ENCODE results near the gene TARDBP. TPM values are rescaled to one million over a fixed set of nuclear protein-coding genes. Genes with fewer than 3 reads are reported as not detected.
"Not testable (repeated sequence)": the region's sequence is repeated elsewhere in the genome, so short reads cannot be mapped to it uniquely, and the experiment has no call there.

The TARDBP gene
- total RNA-seq, 1 donor from 2014 or later: 129 TPM

DNA sequence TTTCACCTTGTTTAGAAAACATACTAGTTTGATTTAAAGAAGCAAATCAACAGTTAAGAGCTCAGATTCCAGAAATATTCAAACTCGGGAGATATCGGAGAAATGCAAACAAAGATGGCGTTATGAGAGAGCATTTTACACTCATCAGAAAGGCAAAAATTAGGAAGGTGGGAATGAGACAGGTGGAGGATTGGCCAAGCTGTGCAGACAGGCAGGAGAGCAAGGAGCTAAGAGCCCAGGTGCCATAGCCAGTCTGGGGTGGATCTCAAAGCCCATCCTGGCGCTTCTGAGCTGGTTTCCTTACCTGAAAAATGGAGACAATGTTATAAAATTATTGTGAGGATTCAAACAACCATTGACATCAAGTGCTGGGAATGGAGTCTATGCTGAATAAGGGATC is 19.6 kb upstream of the TARDBP start:
- DNase-seq: no peak

DNA sequence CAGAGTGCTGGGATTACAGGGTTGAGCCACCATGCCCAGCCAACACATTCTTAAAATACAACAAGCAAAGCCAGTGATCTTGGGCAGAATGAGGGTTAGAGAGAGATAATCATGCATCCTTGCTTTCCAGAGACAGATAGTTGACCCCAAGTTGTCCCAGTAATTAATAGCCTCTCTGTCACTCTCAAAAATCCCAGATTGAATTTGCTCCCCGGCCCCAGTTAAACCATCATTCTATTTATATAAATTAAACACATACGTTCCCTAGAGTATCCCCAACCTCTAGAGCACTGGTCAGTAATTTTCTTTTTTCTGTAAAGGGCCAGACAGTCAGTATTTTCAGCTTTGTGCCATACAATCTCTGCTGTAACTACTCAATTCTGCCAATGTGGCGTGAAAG is 16.4 kb upstream of the TARDBP start:
- DNase-seq: no peak

DNA sequence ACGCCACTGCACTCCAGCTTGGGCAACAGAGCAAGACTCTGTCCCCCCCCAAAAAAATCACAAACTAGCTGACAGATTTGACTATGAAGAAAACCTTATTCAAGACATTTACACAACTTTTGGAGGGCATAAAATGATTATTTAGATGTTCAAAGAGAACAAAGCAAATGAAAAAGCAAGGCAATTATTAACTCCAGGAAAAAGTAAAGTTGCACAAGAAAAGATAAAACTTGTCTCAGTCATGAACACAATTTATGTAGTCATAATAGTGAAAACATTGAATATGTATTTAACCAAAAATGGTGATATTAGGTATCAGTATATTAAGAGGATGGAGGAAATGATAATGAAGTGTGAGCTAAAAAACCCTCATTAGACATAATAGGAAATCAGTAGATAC is 11.9 kb upstream of the TARDBP start:
- no peak for DNase-seq

DNA sequence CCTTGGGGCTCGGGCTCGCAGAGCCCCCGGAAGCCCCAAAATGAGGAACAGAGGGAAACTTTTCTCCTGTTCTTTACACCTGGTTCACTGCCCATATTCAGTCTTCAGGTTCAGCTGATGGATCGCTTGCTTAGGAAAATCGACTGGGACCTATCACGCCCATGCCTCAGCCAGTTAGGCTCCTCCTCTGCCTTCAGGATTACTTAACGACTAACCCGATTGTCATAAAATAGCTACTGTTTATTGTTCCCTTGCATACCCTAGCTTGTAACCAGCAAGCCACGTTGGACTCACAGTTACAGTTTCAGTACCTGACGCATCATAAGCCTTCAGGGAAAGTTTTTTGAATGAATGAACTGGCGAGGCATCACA is 692 bp downstream of the TARDBP start:
- DNase-seq: no peak

DNA sequence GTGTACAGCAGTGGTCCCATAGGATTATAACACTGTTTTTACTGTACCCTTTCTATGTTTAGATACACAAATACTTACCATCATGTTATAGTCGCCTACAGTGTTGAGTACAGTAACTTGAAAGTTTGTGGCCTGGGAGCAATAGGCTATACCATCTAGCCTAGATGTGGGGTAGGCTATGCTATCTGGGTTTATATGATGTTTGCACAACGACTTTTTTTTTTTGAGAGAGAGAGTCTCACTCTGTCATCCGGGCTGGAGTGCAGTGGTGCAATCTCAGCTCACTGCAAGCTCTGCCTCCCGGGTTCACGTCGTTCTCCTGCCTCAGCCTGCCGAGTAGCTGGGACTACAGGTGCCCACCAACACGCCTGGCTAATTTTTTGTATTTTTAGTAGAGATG is 6.9 kb downstream of the TARDBP start:
- DNase-seq: not testable (repeated sequence)

DNA sequence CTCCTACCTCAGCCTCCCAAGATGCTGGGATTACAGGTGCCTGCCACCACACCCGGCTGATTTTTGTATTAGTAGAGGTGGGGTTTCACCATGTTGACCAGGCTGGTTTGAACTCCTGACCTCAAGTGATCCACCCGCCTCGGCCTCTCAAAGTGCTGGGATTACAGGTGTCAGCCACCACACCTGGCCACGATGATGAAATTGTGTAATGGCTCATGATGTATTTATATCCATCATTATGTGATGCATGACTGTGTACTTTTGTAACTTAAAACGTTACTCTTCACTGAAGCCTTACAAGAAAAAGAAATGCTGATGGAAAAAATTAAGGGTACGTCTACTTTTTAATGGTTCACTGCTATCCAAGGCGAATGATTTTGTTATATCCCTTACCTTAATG is 7.5 kb downstream of the TARDBP start:
- DNase-seq: no peak

DNA sequence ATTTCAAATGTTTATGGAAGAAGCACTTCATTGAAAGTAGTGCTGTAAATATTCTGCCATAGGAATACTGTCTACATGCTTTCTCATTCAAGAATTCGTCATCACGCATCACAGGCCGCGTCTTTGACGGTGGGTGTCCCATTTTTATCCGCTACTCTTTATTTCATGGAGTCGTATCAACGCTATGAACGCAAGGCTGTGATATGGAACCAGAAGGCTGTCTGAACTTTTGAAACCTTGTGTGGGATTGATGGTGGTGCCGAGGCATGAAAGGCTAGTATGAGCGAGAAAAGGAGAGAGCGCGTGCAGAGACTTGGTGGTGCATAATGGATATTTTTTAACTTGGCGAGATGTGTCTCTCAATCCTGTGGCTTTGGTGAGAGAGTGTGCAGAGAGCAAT is 10.7 kb downstream of the TARDBP start:
- DNase-seq: no peak

DNA sequence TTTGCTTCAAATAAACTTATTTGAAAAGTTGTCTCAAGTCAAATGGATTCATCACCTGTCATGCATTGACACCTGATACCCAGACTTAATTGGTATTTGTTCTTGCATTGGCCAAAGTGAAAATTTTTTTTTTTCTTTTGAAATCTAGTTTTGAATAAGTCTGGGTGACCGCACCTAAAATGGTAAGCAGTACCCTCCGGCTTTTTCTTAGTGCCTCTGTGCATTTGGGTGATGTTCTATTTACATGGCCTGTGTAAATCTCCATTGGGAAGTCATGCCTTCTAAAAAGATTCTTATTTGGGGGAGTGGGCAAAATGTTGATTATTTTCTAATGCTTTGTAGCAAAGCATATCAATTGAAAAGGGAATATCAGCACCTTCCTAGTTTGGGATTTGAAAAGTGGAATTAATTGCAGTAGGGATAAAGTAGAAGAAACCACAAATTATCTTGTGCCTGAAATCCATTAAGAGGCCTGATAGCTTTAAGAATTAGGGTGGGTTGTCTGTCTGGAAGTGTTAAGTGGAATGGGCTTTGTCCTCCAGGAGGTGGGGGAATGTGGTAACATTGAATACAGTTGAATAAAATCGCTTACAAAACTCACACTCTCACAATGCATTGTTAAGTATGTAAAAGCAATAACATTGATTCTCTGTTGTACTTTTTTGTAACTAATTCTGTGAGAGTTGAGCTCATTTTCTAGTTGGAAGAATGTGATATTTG is 11.9 kb downstream of the TARDBP start:
- no peak for DNase-seq

DNA sequence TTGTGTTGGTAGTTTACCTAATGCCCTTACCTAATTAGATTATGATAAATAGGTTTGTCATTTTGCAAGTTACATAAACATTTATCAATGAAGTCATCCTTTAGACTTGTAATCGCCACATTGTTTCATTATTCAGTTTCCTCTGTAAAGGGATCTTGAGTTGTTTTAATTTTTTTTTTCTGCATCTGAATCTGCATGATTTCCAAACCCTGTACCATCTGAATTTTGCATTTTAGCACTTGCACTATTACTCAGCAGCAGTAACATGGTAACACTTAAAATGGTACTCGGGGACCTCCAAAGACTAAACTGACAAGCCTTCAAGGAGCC is 12.4 kb downstream of the TARDBP start:
- no peak for DNase-seq

DNA sequence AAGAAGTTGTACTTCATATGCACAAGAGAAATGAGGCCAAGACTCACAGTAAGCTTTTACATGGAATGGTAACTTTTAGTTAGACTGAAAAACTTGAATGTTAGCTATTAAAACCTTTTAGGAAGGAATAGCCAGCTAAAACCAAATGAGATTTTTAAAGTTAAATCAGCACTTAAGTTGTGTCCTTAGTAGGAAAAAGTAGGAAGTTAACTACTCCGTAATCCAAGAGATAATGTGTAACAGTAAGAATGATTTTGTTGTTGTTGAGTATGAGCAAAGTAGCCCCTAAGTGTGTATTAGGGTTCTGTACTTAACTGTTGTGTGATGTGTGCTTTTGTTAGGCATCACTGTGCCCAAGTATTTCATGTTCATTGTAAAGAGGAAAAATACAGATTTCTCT is 13.2 kb downstream of the TARDBP start:
- DNase-seq: no peak

DNA sequence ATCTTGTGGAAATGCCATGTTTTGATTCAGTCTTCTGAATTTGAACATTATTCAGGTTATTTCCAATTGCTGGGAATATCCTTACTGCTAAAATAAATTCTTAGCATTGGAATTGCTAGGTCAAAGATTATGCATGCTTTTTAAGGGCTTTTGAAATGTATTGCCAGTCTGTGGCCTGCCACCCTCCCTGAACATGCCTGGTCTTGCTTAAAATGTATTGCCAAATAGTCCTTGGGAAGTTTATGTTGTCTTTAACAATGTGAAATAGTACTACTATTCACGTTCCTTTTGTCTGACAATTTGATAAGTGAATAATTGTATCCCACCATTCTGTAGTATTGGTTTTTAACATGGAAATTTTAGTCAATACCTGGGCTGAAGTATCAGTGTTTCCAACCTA is 13.6 kb downstream of the TARDBP start:
- DNase-seq: no peak

DNA sequence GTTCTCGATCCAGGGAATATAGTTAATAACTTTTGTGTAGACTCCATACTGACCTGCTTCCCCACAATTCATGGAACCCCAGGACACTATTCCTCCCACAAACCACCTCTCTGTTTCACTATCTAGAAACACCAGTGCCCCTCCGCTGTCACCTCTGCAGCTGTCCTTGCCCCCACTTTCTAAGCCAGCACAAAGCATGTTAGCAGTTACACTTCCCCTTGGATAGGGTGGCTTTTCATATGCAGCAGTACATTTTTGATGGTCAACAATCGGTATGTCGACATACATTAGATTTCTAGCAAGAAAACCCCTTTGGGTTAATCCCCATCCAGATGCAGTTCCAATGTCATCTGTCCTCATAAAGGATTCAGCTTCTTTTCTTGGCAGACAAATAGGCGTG is 14.4 kb downstream of the TARDBP start:
- DNase-seq: no peak

DNA sequence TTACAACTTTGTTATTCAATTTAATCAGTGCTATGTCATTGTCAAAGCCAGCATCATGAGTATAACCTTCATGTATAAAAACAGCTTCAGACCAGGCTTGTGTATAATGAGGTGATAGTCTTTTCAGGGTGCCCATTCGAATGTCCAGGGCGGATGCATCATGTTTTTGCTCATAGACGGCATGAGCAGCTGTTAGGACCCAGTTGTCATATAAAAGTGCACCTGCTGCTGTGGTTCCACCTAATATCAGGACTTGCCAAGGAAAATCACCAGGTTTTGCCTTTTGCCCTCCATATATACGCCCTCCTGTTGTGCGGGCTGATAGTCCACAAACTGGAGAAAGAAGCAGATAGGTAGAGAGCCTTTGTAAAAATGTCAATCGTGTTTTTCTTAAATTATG is 14.9 kb downstream of the TARDBP start:
- no peak for DNase-seq

DNA sequence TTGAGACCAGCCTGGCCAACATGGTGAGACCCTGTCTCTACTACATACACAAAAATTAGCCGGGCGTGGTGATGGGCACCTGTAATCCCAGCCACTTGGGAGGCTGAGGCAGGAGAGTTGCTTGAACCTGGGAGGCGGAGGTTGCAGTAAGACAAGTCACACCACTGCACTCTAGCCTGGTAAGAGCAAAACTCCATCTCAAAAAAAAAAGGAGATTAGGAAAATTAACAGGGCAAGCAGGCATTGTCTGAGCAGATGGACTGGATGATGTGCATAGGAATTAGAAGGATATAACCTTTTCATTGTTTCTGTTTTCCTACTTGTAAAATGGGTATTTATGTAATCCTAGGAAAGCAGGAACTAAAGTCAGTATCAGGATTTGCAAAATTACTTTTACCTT is 15.6 kb downstream of the TARDBP start:
- no peak for DNase-seq

DNA sequence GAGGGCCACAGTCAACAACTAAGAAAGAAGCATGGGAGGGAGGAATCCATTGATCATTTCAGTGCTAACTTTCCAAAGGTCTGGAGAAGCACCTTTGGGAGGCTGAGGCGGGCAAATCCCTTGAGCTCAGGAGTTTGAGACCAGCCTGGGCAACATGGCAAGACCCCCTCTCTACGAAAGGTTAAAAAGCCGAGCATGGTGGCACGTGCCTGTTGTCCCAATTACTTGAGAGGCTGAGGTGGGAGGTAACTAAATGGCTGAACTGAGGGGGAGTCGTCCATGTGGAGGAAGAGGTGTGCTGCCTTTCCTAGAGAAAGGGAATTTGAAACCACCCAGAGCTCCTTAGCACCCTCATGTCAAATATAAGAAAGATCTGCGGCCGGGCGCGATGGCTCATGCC is 18.4 kb downstream of the TARDBP start:
- DNase-seq: no peak

DNA sequence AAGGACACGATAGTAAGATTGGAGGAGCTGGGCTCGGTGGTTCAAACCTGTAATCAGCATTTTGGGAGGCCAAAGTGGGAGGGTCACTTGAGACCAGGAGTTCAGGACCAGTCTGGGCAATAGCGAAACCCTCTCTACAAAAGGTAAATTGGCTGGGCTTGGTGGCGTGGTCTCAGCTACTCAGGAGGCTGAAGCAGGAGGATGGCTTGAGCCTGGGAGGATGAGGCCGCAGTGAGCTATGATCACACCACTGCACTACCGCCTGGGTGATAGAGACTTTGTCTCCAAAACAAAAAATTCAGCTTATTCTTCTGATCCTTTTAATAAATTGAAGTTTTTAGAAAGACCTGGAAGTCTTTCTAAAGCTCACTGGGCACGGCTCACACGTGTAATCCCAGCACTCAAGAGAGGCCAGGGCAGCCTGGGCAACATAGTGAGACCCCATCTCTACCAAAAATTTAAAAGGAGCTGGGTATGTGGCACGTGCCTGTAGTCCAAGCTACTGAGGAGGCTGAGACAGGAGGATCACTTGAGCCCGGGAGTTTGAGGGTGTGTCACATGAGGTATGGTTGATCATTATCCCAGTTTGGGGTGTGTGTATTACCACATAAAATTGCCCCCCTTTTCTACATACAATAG is 19.3 kb downstream of the TARDBP start:
- DNase-seq: no peak

DNA sequence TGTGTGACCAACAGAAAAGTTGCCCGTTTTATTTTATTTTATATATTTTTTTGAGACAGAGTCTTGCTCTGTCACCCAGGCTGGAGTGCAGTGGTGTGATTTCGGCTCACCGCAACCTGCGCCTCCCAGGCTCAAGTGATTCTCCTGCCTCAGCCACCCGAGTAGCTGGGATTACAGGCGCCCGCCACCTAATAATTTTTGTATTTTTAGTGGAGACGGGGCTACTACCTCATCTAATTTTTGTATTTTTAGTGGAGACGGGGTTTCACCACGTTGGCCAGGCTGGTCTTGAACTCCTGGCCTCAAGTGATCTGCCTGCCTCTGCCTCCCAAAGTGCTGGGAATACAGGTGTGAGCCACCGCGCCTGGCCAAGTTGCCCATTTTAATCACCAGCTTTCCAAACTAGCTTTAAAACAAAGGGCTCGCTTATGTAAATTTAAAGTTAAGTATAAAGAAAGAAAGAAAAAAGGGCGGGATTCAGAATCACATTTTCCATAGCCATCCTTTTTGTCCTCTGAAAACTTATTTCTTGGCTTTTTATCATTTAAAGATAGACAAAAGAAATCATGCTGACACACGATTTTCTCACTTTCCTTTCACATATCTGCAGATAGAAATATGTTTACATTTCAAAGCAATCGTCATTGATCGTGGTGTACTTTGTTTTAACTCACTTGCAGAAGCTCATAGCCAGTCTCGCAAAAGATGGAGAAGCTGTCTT is 24.7 kb downstream of the TARDBP start:
- not testable (repeated sequence) for DNase-seq

DNA sequence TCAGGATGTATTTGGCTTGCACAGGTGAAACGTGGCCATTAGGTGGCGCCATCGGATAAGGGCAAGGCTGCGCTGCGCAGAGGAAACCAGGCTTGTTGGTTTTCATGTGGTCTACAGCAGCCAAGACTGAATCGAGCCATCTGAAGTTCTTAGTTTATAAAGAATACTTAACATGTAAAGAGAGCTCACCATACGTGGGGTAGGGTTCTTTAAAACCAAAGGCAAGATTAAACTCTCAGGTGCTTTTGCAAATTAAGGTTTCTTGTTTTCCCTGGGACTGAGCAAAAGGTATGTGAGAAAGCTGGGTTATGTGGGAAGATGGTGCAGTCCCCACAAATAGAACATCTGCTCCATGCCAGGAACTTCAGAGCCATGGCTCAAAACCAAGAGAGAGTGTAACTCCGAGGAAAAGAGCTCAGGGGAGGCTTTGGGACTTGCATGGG is 25.3 kb downstream of the TARDBP start:
- DNase-seq: peak; percentile 83

DNA sequence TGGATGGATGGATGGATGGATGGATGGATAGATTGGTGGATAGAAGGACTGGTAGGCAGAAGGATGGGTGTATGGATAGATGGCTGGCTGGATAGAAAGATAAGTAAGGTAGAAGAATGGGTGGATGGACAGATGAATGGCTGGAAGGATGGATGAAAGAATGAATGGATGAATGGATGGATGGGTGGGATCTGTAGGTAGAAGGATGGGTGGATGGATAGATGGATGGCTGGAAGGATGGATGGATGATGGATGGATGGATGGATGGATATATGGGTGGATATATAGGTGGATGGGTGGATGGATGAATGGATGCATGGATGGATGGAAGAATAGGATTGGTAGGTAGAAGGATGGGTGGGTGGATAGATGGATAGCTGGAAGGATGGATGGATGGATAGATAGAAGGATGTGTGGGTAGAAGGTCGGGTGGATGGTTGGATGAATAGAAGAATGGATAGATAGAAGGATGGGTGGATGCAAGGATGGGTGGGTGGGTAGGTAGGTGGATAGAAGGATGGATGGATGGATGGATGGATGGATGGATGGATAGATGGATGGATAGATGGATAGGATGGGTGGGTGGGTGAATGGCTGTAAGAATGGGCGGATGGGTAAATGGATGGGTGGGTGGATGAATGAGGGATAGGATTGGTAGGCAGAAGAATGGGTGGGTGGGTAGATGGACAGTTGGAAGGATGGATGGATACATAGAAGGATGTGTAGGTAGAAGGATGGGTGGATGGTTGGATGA is 27.1 kb downstream of the TARDBP start:
- DNase-seq: no peak

DNA sequence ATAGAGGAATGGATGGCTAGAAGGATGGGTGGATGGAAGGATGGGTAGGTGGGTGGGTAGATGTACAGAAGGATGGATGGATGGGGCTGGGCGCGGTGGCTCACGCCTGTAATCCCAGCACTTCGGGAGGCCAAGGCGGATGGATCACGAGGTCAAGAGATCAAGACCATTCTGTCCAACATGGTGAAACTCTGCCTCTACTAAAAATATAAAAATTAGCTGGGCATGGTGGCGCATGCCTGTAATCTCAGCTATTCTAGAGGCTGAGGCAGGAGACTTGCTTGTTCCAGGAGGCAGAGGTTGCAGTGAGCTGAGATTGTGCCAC is 27.6 kb downstream of the TARDBP start:
- not testable (repeated sequence) for DNase-seq

DNA sequence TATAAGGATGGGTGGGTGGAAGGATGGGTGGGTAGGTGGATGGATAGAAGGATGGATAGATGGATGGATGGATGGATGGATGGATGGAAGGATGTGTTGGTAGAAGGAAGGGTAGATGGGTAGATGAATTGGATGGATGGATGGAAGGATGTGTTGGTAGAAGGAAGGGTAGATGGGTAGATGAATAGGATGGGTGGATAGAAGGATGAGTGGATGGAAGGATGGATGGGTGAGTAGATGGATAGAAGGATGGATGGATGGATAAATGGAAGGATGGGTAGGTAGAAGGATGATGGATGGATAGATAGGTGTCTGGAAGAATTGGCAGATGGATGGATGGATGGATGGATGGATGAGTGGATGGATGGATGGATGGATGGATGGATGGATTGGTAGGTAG is 28.6 kb downstream of the TARDBP start:
- DNase-seq: no peak

DNA sequence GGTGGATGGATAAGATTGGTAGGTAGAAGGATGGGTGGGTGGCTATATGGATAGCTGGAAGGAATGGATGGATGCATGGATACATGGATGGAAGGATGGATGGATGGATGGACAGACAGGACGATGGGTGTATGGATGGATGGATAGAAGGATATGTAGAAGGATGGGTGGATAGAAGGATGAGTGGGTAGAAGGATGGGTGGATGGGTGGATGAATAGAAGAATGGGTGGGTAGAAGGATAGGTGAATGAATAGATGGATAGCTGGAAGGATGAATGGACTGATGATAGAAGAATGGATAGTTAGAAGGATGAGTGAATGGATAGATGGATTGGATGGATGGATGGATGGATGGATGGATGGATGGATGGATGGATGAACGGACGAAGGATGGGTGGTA is 29.6 kb downstream of the TARDBP start:
- no peak for DNase-seq
